ENCODE results near the gene ISM1.

The ISM1 gene

GRCh38 chr20:13284830-13285229, 63.8 kb downstream of the ISM1 start:
- DNase-seq, result no peak

- no peak for DNase-seq
These were observed 64.3 kb downstream of the ISM1 start for GRCh38 chr20:13285408-13285807.

DNA sequence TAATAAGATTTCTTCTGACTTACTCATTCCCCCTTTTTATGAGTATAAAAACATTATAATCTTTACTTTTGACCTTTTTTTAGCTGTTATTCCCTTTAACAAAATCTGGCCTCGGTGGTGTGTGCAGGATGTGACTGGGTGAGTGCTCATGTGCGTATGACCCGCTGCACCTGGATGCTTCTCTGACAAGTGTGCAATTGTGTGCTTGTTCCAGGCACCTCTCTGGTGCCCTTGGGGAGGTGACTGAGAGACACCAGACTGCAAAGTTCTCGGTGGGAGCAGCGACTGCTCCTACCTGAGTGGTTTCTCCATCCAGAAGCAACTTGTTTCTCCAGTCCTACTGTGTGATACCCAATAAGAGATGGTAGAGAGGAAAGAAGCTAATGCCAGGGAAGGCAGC, 65.0 kb downstream of the ISM1 start:
- DNase-seq, result no peak

- no peak for DNase-seq
These were observed 65.5 kb downstream of the ISM1 start for GRCh38 chr20:13286607-13287006.

GRCh38 chr20:13288357-13288756, 67.3 kb downstream of the ISM1 start:
- no peak for DNase-seq

DNA sequence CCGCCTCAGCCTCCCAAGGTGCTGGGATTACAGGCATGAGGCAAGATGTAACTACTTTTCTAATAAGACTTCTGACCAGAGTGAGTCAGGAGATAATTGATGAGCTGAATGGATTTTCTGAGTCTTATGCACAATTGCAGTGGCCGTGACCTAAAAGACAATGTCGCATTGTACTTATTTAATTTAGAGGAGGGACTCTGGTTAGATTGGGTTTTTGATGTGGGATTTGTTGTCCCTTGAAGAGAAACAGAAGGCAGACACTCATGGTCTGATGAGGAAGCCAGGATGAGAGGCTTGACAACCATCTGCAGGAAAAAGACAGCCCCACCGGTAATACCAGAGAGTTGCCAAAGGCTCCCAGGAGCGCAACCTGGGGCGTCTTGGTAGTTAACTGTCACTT, 68.0 kb downstream of the ISM1 start:
- DNase-seq, result no peak

- DNase-seq, result no peak
These were observed 69.7 kb downstream of the ISM1 start for GRCh38 chr20:13290724-13291123.

DNA sequence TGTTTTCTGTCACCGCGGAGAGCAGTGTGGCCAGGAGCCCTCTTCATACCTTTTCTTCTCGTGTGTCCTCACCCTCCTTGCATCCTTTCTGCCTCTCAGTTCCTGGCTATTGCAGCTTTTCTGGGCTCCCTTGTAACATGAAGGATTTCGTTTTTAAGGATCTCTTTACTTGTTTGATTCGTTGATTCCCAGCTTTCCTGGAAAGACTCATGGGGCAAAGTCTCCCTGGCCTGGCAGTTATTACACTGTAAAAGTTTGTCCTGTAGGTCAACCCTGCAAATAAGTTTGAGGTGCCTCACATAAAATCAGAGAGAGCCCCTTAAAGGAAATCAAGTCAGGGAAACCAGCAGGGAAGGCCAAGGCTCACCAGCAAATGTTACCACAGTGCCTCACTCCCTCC, 70.1 kb downstream of the ISM1 start:
- DNase-seq, result no peak

DNA sequence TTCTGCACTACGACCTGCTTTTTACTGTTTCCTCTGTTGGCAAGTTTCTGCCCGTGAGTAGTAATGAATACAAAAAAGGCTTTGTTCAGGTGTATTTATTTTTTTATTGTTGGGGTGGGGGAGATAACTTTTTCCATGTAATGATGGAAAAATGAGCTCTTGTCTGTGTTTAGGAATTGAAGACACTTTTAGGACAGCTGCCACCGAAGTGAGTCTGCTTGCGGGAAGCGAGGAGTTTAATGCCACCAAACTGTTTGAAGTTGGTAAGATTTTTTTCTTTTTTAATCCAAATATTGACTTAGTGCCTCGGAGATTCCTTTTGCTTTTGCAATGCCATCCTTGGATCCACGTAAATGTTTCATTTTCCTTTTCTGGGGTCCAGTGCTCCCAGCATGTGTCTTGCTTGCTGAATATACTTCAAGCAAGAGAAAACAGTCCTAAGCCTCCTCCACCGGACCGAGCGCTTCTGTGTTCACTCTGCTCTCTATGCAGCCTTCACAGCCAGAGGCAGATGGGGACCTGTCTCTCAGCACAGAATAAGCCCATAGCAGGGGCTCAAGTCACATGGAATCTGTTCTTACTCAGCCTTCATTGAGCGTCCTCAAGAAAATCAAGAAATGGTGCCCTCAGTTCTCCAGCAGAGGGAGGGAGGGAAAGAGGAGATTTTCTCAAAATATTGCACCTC, 71.3 kb downstream of the ISM1 start:
- no peak for DNase-seq

- DNase-seq, result no peak
These were observed 73.4 kb downstream of the ISM1 start for GRCh38 chr20:13294522-13294921.

- DNase-seq, result no peak
These were observed 74.6 kb downstream of the ISM1 start for GRCh38 chr20:13295637-13296036.

- DNase-seq, result no peak
These were observed 75.0 kb downstream of the ISM1 start for GRCh38 chr20:13296070-13296469.

GRCh38 chr20:13297147-13297899, 76.2 kb downstream of the ISM1 start:
- DNase-seq, result no peak

DNA sequence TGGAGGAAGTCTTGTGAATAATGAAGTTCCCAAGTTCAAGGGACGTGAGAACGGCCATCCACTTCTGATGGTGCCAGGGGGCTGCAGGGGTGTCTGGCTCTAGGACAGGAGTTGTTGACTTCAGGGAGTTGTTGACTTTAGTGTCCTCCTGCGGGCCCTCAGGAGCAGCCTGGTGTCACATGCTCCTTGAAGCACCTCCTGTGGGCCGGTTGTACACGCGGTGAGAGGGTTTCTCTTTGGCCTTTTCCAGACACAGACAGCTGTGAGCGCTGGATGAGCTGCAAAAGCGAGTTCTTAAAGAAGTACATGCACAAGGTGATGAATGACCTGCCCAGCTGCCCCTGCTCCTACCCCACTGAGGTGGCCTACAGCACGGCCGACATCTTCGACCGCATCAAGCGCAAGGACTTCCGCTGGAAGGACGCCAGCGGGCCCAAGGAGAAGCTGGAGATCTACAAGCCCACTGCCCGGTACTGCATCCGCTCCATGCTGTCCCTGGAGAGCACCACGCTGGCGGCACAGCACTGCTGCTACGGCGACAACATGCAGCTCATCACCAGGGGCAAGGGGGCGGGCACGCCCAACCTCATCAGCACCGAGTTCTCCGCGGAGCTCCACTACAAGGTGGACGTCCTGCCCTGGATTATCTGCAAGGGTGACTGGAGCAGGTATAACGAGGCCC, 77.8 kb downstream of the ISM1 start:
- DNase-seq, result no peak

DNA sequence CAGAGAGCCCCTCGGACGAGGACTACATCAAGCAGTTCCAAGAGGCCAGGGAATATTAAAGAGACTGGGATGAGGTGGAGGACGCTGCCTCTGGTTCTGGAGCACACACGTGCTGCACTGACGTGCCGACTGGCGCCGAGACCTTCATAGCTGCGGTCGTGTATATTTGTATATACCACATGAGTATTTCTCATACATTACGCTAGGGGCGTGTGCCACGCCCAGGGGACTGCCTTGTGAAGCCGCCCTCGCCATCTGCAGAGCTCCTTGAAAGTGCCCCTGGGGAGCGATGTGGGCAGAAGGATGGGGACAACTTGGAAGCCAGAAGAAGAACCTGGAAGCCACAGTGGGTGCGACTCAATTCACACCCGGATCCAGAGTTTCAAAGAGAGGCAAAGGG, 78.3 kb downstream of the ISM1 start:
- no peak for DNase-seq

DNA sequence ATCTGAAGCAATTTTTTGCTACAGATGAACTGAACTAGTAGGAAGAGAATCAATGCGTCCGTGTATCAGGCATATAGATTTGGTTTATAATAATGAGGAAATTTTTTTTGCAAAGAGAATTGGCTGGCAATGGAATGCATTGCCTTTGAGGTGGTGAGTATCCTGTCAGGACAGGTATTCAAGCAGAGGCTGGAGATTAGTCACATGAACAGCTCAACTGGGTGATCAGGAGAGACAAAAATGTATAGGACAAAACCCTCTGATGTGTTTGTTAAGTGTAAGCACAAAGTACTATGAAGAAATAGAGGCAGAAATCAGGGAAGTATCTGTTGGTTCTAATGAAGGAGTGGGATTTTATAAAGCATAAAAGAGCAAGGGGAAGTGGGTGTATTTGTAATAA, 80.5 kb downstream of the ISM1 start:
- DNase-seq, result no peak

DNA sequence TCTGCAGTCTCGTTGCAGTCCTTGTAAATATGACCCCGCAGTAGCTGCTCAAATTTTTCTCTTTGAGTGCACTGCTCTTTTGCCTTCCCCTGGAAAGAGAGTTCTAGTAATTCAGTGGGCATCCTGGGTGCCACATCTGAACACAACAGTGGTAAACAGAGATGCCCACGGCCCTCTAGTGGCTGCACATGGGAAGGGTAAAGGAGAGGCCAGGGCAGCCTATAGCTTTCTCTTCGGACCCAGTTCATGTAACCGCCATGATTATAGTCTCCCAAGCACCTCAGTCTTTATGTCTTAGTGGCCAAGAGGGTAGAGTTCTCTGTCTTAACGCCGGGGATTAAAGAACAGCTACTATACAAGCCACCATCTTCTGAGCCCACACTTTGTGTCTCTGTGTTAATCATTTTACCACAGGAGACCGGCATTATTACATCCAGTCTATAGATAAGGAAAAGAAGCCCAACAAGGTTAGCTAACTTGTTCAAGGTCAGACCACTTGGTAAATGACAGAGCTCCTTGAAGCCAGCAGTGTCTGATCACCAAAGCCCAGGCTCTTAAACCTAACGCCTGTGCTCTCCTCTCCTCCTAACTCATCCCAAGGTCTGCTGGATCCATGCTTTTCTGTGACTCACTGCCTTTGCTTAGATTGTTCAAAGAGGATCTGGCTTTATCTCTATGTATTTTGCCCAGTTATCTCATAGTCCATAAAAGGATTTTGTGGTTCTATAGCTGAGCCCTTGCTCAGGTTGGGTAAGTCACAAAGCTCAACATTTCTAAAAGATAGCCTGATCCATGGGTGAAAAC, 81.8 kb downstream of the ISM1 start:
- peak; percentile 62 for DNase-seq

DNA sequence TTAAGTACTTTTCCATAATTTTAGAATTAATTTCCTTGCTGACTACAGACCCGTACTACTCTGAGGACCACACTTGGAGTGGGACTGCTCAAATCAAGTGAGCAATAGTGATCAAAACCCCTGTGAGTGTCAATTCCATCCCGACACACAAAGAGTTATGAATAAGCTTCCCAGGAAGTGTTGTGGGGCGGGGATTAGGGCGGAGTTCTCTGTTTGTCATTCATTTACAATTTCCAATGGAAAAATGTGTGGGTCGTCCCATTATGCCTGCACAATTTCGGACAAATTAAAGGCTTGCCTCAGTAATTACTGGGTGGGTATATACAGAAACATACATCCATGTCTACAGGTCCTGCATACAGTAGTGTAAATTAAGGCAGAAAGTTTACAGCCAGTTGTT, 84.2 kb downstream of the ISM1 start:
- no peak for DNase-seq

DNA sequence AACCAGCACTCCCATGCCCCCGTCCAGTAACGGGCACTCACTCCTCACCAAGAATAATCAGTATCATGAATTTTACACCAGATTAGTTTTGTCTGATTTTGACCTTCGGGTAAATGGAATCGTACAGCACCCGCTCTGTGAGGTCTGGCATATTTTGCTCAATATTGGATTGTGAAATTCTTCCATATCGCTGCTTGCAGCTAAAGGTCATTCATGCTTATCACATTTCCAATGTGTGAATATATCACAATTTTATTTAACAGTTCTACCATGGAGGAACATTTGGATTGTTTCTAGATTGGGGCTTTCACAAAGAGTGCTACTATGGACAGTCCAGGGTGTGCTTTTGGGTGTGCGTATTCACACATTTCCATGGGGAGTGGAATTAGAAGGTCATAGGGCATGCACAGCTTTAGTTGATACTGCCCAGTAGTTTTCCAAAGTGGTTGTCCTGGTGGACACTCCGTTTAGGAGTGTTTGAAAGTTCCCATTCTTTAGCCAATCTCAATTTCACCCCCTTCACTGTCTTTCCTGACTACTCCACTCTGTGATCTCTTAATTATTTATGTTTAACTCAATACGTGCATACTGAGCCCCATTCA, 86.6 kb downstream of the ISM1 start:
- DNase-seq, result no peak

DNA sequence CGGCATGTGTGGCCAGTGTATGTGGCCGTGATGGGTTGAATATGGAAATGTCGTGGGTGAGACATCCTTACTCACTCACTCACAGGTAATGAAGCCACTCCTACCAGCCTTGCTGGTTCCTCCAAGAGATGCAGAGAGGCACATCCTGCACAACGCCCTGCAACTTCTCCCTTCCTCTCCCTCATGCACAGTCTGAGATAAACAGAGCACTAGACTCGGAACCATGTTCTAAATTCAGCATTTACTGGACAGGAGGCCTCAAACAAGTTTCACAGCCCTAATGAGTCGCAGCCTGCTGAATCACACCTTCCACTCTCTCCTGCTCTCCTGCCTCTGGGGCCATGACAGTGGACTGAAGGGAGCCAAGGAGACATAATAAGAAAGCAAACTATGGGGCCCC, 91.2 kb downstream of the ISM1 start:
- peak; percentile 22 for DNase-seq

- no peak for DNase-seq
These were observed 92.1 kb downstream of the ISM1 start for GRCh38 chr20:13313201-13313600.

DNA sequence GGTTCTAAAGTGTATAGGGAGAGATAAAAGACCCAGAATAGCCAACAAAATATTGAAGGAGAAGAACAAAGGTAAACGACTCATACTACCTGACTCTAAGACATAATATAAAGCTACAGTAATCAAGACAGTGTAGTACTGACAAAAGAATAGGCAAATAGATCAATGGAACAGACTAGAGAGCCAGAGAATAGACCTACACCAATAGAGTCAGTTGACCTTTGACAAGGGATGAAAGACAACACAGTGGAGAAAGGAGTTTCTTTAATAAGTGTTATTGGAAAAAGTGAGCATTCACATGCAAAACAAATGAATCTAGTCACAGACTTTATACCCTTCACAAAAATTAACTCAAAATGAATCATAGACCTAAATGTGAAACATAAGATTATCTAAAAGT, 96.4 kb downstream of the ISM1 start:
- no peak for DNase-seq

Measured in stimulated activated CD4-positive, alpha-beta T cell treated with anti-CD3 and anti-CD28 coated beads, Interleukin-15, amount 100 ng/mL, for 24 hours (primary cell).